Heart left ventricle (tissue), 16 donors: ENCODE data around the gene CACNA1F. TPM values are rescaled to one million over a fixed set of nuclear protein-coding genes. Genes with fewer than 3 reads are reported as not detected.

ENCODE experiments used
- ATAC-seq, 4 donors: fragments of 200-7000 bp; cut with Tn5 transposase; one replicate each; pipeline ENCODE4 v1.9.1; 2020 to 2022; ENCODE audit warnings: moderate library complexity in 4 of 4, mild to moderate bottlenecking in 3 of 4, moderate number of reproducible peaks in 1 of 4
- DNase-seq, 5 donors: peaks; one replicate each; pipeline ENCODE4 v3.0.0-alpha.2; 2020
- H3K27ac ChIP-seq, 12 donors: fragments of 200-600 bp; sonication (generic) in 4 of 12; one replicate each; pipeline versions ENCODE4 v1.5.0 to v1.8.0; 2016 to 2022; ENCODE audit warnings: mild to moderate bottlenecking in 2 of 12
- H3K27me3 ChIP-seq, 9 donors: fragments of 200-600 bp; sonication (generic) in 2 of 9; one replicate each; pipeline versions ENCODE4 v1.5.1 to v1.8.0; 2016 to 2022; ENCODE audit warnings: mild to moderate bottlenecking in 3 of 9
- H3K36me3 ChIP-seq, 9 donors: fragments of 200-600 bp; sonication (generic) in 2 of 9; one replicate each; pipeline versions ENCODE4 v1.5.0 to v1.8.0; 2018 to 2022; ENCODE audit warnings: mild to moderate bottlenecking in 2 of 9
- H3K4me1 ChIP-seq, 12 donors: fragments of 200-600 bp; sonication (generic) in 4 of 12; one replicate each; pipeline versions ENCODE4 v1.5.0 to v1.8.0; 2016 to 2022; ENCODE audit warnings: mild to moderate bottlenecking in 3 of 12
- H3K4me3 ChIP-seq, 12 donors: fragments of 200-600 bp; sonication (generic) in 4 of 12; one replicate each; pipeline versions ENCODE4 v1.5.0 to v1.8.0; 2017 to 2022; ENCODE audit warnings: mild to moderate bottlenecking in 9 of 12, moderate library complexity in 4 of 12
- H3K9me3 ChIP-seq, 12 donors: fragments of 200-600 bp; sonication (generic) in 4 of 12; one replicate each; pipeline versions ENCODE4 v1.5.0 to v1.8.0; 2016 to 2022; ENCODE audit warnings: mild to moderate bottlenecking in 1 of 12
- CTCF ChIP-seq, 12 donors: fragments of 200-600 bp; sonication (generic) in 4 of 12; IDR thresholded peaks; one replicate each; pipeline versions ENCODE4 v1.5.0 to v1.8.0; 2018 to 2022; ENCODE audit warnings: antibody characterized with exemption in 12 of 12, mild to moderate bottlenecking in 5 of 12
- POLR2A ChIP-seq, 2 donors: fragments of 450-650 bp; IDR thresholded peaks; one replicate each; pipeline ENCODE4 v1.6.1; 2017; ENCODE audit warnings: antibody characterized with exemption in 2 of 2, mild to moderate bottlenecking in 2 of 2, moderate library complexity in 2 of 2
- WGBS, 4 donors: extraction: QIAGEN DNeasy Blood & Tissue Kit in 2 of 4; methylation state at CpG; one replicate each; pipeline versions ENCODE4 v1.1.5 to v1.1.7; 2013 to 2018; 5-methylcytosine and 5-hydroxymethylcytosine counted together
- intact Hi-C, 10 donors: fragments of 100-400 bp; cut with DNase I; formaldehyde crosslinking; loops; one replicate each; pipeline versions ENCODE4 v1.11.1 to v1.14.2; 2022
- polyA plus RNA-seq, 2 donors: library from polyadenylated mRNA; stranded (reverse); fragments of 200-250 nt; gene quantifications; one replicate each; pipeline ENCODE4 v1.2.3, GENCODE V29; 2013
- total RNA-seq, 9 donors: library from RNA; depleted of rRNA in 2 of 9; stranded (reverse); fragments of >200 nt in 2 of 9; fragmentation: NEBNext Ultra II Directional in 3 of 9; extraction: Animal tissue kit (Norgen Biotek cat#: 25700) in 3 of 9; gene quantifications; one replicate each; pipeline versions ENCODE4 v1.1.0 to v1.2.4, GENCODE V29; 2016 to 2023
- donor health status: ischemic (EF 13 %, LVEDD 7.1; RV severe dilation, severe dysfunction).
- donor health status: healthy with polysubstance abuse.
- donor health status: DM: no; HTN: yes; CAD: no.
- donor health status: DM: no; HTN: no; CAD: no.
- donor health status: ischemic (EF 25% LVEDD 6.9; RV normal size, moderate dysfunction).
- donor health status: ischemic (EF 25% LVEDD 5.7; RV mildly dilated, moderate dysfunction).
- donor health status: healthy.
- donor health status: DM: yes; HTN: yes; CAD: no.
- donor health status: ischemic (EF 35%, LVEDD 5.7; RV mildly dilated, moderate dysfunction).
- donor health status: nonischemic (EF 11% LVEDD 7.7; RV severe dilation, severe dysfunction).
- donor health status: DM: yes; HTN: yes; CAD: no.
- donor health status: PGD.
- donor health status: ischemic (EF 29% LVEDD 5.4; RV normal size, mild dysfunction).
- donor health status: nonischemic (EF 23%, LVEDD 6.1; RV moderate dilation, normal function).

CACNA1F gene
- total and polyA plus RNA-seq, 11 donors, result 0.04 to 0.37 (median 0.07) TPM; not detected in 3

- no peak for ATAC-seq
Measured at GRCh38 chrX:49192722-49193328, 40.3 kb downstream of the CACNA1F start.

GRCh38 chrX:49191574-49192011 is 41.5 kb downstream of the CACNA1F start:
- H3K27me3 ChIP-seq, result no peaks in the 10 kb centered on the region
- intact Hi-C loops, result loop anchor here in 4 of 10 donors (5.0 to 10.0 kb wide), 4 partner anchors 73 to 733 kb away; partner anchors contain the start of genes PPP1R3F (in 2 of the 4), CLCN5 (in 1 of the 4) and FOXP3 (in 1 of the 4)
- H3K9me3 ChIP-seq, result no peaks in the 10 kb centered on the region
- peak overlapping the region; percentile 3 to 92 (median 87) for H3K27ac ChIP-seq
- peak overlapping the region; percentile 57 to 96 (median 72) for H3K4me3 ChIP-seq
- 1 to 45% (median 23%) methylated on average over 13 to 34 of the region's 34 CpGs for whole genome bisulfite sequencing, 4 donors
- peak in 1 of 12 donors; percentile 8 for TF ChIP-seq CTCF (IDR thresholded peaks at IDR 0.05)
- TF ChIP-seq POLR2A (IDR thresholded peaks at IDR 0.05), result no peak
- no peaks in the 10 kb centered on the region for H3K36me3 ChIP-seq
- DNase-seq, result no peak
- no peak for ATAC-seq
- H3K4me1 ChIP-seq, result peaks cover 0 to 10% (median 2%) of the 10 kb centered on the region in 12 donors

More at GRCh38 chrX:49192722-49193328, 40.3 kb downstream of the CACNA1F start:
- TF ChIP-seq CTCF (IDR thresholded peaks at IDR 0.05) (peak in 11 of 12 donors; percentile 20 to 56 (median 45)), POLR2A (IDR thresholded peaks at IDR 0.05) (no peak)
- Histone ChIP-seq H3K27me3 (no peaks in the 10 kb centered on the region), H3K9me3 (no peaks in the 10 kb centered on the region), H3K36me3 (no peaks in the 10 kb centered on the region), H3K27ac (no peak overlapping the region), H3K4me3 (no peak overlapping the region), H3K4me1 (peaks cover 0 to 10% (median 2%) of the 10 kb centered on the region in 12 donors)
- WGBS, 4 donors, result 61 to 66% (median 64%) methylated on average over 10 of the region's 10 CpGs
- no peak for DNase-seq
- intact Hi-C loops, result loop anchor here in 4 of 10 donors (5.0 to 10.0 kb wide), 4 partner anchors 72 to 732 kb away; partner anchors contain the start of genes PPP1R3F (in 2 of the 4), CLCN5 (in 1 of the 4) and FOXP3 (in 1 of the 4)

- Histone ChIP-seq H3K9me3 (no peaks in the 10 kb centered on the region), H3K4me1 (peaks cover 0 to 14% (median 2%) of the 10 kb centered on the region in 12 donors), H3K4me3 (peak overlapping the region; percentile 57 to 96 (median 72)), H3K27ac (peak overlapping the region; percentile 78 to 92 (median 88)), H3K36me3 (no peaks in the 10 kb centered on the region), H3K27me3 (no peaks in the 10 kb centered on the region)
- intact Hi-C loops, result loop anchor here in 4 of 10 donors (5.0 to 10.0 kb wide), 4 partner anchors 74 to 734 kb away; partner anchors contain the start of genes PPP1R3F (in 2 of the 4), CLCN5 (in 1 of the 4) and FOXP3 (in 1 of the 4)
- ATAC-seq (peak; percentile 90 to 93 (median 92)), DNase-seq (peak; percentile 91 to 94 (median 94))
- WGBS, 4 donors, result 0 to 45% (median 20%) methylated on average over 32 of the region's 32 CpGs
- TF ChIP-seq POLR2A (IDR thresholded peaks at IDR 0.05) (peak in 1 of 2 donors; percentile 89), CTCF (IDR thresholded peaks at IDR 0.05) (no peak)
Measured at GRCh38 chrX:49190821-49191573, 42.1 kb downstream of the CACNA1F start.
